Measurements from ENCODE around the gene LRRC45.

DNA sequence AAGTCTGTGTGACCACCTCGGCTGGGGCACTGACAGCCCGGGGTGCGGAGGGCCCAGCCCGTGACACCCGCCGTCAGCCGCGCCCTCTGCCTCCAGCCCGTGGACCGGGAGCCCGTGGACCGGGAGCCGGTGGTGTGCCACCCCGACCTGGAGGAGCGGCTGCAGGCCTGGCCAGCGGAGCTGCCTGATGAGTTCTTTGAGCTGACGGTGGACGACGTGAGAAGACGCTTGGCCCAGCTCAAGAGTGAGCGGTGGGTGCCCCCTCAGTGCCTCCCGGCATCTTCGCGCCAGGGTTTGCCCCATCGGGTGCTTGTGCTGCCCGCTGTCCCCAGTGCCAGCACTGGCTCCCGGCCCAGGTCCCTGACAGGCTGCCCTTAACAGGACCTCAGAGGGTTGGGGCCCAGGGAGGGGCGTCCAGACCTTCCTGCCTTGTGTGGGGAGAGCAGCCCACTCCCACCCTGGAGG, 14.1 kb upstream of the LRRC45 start:
- no peak for TF ChIP-seq CTCF (tag by site-specific recombination; IDR thresholded peaks at IDR 0.05)
- no peak for TF ChIP-seq ZNF114 (tag by site-specific recombination; IDR thresholded peaks at IDR 0.05)
- no peak for TF ChIP-seq ZNF391 (tag by site-specific recombination; IDR thresholded peaks at IDR 0.05; ENCODE audit: borderline replicate concordance, low read depth)
- TF ChIP-seq ZNF423 (tag by site-specific recombination; IDR thresholded peaks at IDR 0.05) = no peak
- TF ChIP-seq ZNF558 (tag by site-specific recombination; IDR thresholded peaks at IDR 0.05) = no peak
- TF ChIP-seq, protein P1, sequence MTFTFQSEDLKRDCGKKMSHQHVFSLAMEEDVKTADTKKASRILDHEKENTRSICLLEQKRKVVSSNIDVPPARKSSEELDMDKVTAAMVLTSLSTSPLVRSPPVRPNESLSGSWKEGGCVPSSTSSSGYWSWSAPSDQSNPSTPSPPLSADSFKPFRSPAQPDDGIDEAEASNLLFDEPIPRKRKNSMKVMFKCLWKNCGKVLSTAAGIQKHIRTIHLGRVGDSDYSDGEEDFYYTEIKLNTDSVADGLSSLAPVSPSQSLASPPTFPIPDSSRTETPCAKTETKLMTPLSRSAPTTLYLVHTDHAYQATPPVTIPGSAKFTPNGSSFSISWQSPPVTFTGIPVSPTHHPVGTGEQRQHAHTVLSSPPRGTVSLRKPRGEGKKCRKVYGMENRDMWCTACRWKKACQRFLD (tag by site-specific recombination; IDR thresholded peaks at IDR 0.05) = no peak

All from HEK293 (cell line).